Activated CD4-positive, alpha-beta T cell treated with anti-CD3 and anti-CD28 coated beads, Interleukin-2, amount 10 ng/mL, durations not matched to agents 7 days and 5 days (primary cell): ENCODE measurements around the gene CDH18. TPM values are rescaled to one million over a fixed set of nuclear protein-coding genes. Genes with fewer than 3 reads are reported as not detected.

Source experiments
- CTCF ChIA-PET: fragments of 350-600 bp; sonication (Branson Sonifier 250); formaldehyde crosslinking; loops from one replicate; lab custom pipeline; 2021; ENCODE audit warnings: antibody characterized with exemption; lab: Charles Lee
- POLR2A ChIA-PET: fragments of 350-600 bp; sonication (Branson Sonifier 250); formaldehyde crosslinking; loops from one replicate; lab custom pipeline; 2021; ENCODE audit warnings: antibody characterized with exemption; lab: Charles Lee
- DNase-seq: peaks from one replicate; pipeline ENCODE4 v3.0.0-alpha.2; 2020
- H3K27ac Mint-ChIP-seq: one replicate; pipeline ENCODE4 v1.8.0; 2021; ENCODE audit warnings: mild to moderate bottlenecking, moderate library complexity, mixed read lengths
- H3K27me3 Mint-ChIP-seq: one replicate; pipeline ENCODE4 v1.8.0; 2021; ENCODE audit warnings: mixed read lengths
- H3K36me3 Mint-ChIP-seq: one replicate; pipeline ENCODE4 v1.8.0; 2021; ENCODE audit warnings: low read depth, mixed read lengths
- H3K4me1 Mint-ChIP-seq: one replicate; pipeline ENCODE4 v1.8.0; 2021; ENCODE audit warnings: mixed read lengths
- H3K4me3 Mint-ChIP-seq: one replicate; pipeline ENCODE4 v1.8.0; 2021; ENCODE audit warnings: mild to moderate bottlenecking, moderate library complexity, mixed read lengths
- H3K9me3 Mint-ChIP-seq: one replicate; pipeline ENCODE4 v1.8.0; 2021; ENCODE audit warnings: mixed read lengths
- total RNA-seq, 2 experiments: library from RNA; stranded (reverse); gene quantifications; one replicate each; pipeline ENCODE4 v1.2.3, GENCODE V29; 2021

Gene CDH18
- total RNA-seq, 2 experiments from 2014 or later = not detected

GRCh38 chr5:19496056-19496455 lies 491.9 kb downstream of the CDH18 start:
- Mint-ChIP-seq H3K4me3 (no peak overlapping the region), H3K27me3 (no peaks in the 10 kb centered on the region)
- CTCF ChIA-PET = no interaction called here

DNA sequence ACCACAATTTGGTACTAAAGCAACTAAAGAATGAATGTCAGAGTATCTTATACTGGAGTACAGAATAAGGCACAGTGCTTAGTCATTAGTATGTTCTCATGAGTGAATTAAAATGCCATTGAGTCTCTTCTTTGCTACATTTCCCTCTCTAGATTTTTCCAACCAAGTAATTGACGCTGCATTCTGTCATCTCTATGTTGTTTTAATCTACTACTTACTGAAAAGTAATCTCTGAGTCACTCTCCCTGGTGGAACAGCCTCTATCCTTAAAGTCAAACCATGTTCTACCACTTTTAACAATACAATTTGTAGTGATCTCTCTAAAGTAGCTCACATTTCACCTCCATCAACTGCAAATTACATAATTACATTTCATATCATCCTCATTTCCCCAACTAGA lies 495.1 kb downstream of the CDH18 start:
- H3K9me3 Mint-ChIP-seq = peaks cover 12% of the 10 kb centered on the region
- CTCF ChIA-PET = no interaction called here
- no peaks in the 10 kb centered on the region for H3K27me3 Mint-ChIP-seq
- no peak overlapping the region for H3K4me3 Mint-ChIP-seq
- DNase-seq = no peak
- no peaks in the 10 kb centered on the region for H3K4me1 Mint-ChIP-seq
- H3K36me3 Mint-ChIP-seq = no peaks in the 10 kb centered on the region
- POLR2A ChIA-PET = no interaction called here
- no peak overlapping the region for H3K27ac Mint-ChIP-seq

More at GRCh38 chr5:19496056-19496455, 491.9 kb downstream of the CDH18 start:
- no peak overlapping the region for H3K27ac Mint-ChIP-seq
- peaks cover 12% of the 10 kb centered on the region for H3K9me3 Mint-ChIP-seq
- no peak for DNase-seq
- no peaks in the 10 kb centered on the region for H3K36me3 Mint-ChIP-seq
- POLR2A ChIA-PET = no interaction called here
- no peaks in the 10 kb centered on the region for H3K4me1 Mint-ChIP-seq

- CTCF ChIA-PET = no interaction called here
- peaks cover 11% of the 10 kb centered on the region for H3K9me3 Mint-ChIP-seq
- H3K4me3 Mint-ChIP-seq = no peak overlapping the region
- POLR2A ChIA-PET = no interaction called here
- DNase-seq = no peak
- H3K36me3 Mint-ChIP-seq = no peaks in the 10 kb centered on the region
- no peaks in the 10 kb centered on the region for H3K27me3 Mint-ChIP-seq
- no peaks in the 10 kb centered on the region for H3K4me1 Mint-ChIP-seq
- H3K27ac Mint-ChIP-seq = no peak overlapping the region
Measured at GRCh38 chr5:19488786-19489185, 499.2 kb downstream of the CDH18 start.

DNA sequence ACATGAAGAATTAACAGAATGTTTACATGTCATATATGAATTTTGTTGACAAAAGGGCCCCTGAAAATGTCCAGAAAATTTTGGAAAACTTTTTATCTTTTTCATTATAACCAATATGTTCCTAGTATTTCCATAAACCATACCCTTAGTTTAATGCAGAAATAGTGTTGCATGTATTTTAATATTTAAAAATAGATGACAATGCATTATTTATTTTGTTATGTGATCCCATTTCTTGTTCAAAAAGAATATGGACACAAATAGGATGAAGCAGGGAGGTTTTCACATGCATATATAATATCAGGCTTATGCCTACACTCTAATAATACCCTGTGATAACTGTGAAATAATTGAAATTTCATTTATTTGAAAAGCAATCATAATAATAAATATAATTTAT lies 500.5 kb downstream of the CDH18 start:
- peaks cover 17% of the 10 kb centered on the region for H3K9me3 Mint-ChIP-seq
- H3K36me3 Mint-ChIP-seq = no peaks in the 10 kb centered on the region
- no peak overlapping the region for H3K27ac Mint-ChIP-seq
- no peak for DNase-seq
- ChIA-PET CTCF (no interaction called here), POLR2A (no interaction called here)
- H3K4me3 Mint-ChIP-seq = no peak overlapping the region
- no peaks in the 10 kb centered on the region for H3K4me1 Mint-ChIP-seq
- no peaks in the 10 kb centered on the region for H3K27me3 Mint-ChIP-seq

- H3K27ac Mint-ChIP-seq = no peak overlapping the region
- peaks cover 21% of the 10 kb centered on the region for H3K9me3 Mint-ChIP-seq
- ChIA-PET CTCF (no interaction called here), POLR2A (no interaction called here)
- no peaks in the 10 kb centered on the region for H3K36me3 Mint-ChIP-seq
- H3K4me1 Mint-ChIP-seq = no peaks in the 10 kb centered on the region
- DNase-seq = no peak
- no peak overlapping the region for H3K4me3 Mint-ChIP-seq
- no peaks in the 10 kb centered on the region for H3K27me3 Mint-ChIP-seq
Measured at GRCh38 chr5:19479562-19479961, 508.4 kb downstream of the CDH18 start.

DNA sequence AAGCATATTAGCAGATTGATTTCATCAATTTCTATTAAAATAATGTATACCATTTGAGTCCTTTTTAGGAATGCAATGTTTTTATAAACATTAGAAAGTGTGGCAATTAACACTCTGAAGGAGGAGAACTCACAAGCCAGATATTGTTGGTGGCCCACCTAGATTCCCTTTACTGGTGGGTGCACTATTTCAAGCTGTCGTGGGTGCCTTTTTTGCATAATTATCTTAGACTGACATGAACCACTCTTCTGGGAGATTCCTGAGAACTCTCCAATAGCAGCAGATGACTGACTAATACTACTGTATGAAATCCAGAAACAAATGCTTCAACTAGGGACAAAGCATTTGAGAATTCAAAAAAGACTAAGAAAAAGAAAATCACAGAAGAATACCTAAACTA lies 526.0 kb downstream of the CDH18 start:
- CTCF ChIA-PET = no interaction called here
- DNase-seq = no peak
- H3K4me3 Mint-ChIP-seq = no peak overlapping the region

GRCh38 chr5:19424506-19424905 lies 563.5 kb downstream of the CDH18 start:
- Mint-ChIP-seq H3K27me3 (no peaks in the 10 kb centered on the region), H3K4me3 (no peak overlapping the region), H3K9me3 (peaks cover 12% of the 10 kb centered on the region), H3K27ac (no peak overlapping the region), H3K4me1 (no peaks in the 10 kb centered on the region), H3K36me3 (no peaks in the 10 kb centered on the region)
- no peak for DNase-seq
- POLR2A ChIA-PET = no interaction called here
- CTCF ChIA-PET = no interaction called here

More for the DNA sequence above, 526.0 kb downstream of the CDH18 start:
- Mint-ChIP-seq H3K4me1 (no peaks in the 10 kb centered on the region), H3K36me3 (no peaks in the 10 kb centered on the region), H3K9me3 (peaks cover 6% of the 10 kb centered on the region), H3K27ac (no peak overlapping the region), H3K27me3 (no peaks in the 10 kb centered on the region)
- POLR2A ChIA-PET = no interaction called here
